GM19372 (cell line): ENCODE measurements around the gene ERAP2.
"Not testable (repeated sequence)": the region's sequence is repeated elsewhere in the genome, so short reads cannot be mapped to it uniquely, and the experiment has no call there.

Source experiments
- ATAC-seq: cut with Tn5 transposase; IDR thresholded peaks from one replicate; pipeline ENCODE4 v1.9.1; 2021; ENCODE audit warnings: mild to moderate bottlenecking, low read depth, moderate library complexity; ENCODE audit not compliant: unreplicated experiment

ERAP2 gene

DNA sequence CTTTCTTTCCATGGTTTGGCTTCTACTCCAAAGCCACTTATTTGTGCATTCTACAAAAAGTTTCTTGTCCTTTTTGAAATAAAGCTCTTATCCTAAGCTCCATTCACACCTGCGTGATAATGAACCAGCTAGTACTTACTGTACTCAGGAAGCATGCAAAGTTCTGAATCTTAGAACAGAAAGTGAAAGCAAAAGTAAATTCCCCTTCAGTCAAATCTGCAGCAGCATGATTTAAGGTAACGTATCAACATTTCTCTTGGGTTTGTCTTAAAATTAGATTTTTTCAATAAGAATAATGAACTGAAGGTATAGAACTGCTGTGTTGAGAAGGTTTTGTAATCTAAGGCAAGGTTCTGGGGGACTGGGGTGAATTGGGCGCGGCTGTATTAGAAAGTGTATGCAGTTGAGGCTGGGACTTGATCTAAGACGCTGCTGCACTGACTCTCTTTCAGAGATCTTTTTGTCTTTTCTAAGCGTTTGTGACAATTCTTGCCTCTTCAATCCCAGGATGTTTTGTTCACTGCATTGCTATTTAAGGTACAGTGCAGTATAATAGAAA, at the start of gene ERAP2:
TSS of gene ERAP2 (plus strand) at position 209 of the 559 bp plus-strand sequence. CDS start 3,186 bp downstream, outside the sequence.
- peak; percentile 51 for ATAC-seq

DNA sequence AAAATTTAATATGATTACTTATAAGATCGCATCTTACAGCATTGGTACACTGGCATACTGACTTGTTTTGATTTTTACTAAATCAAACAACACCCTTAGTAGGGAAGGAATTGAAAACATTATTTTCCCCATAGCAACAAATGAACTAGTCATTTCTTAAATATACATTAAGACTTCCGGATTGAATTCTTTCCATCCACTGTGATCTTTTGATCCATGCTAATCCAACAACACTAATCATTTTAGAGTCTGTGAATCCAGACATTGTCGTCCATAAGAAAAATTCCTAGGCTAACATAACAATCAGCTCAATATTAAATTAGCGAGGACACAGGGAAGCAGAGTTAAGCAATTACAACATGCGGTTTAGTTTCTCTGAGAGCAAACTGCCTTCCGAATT, 47.0 kb upstream of the ERAP2 start:
- ATAC-seq = no peak

DNA sequence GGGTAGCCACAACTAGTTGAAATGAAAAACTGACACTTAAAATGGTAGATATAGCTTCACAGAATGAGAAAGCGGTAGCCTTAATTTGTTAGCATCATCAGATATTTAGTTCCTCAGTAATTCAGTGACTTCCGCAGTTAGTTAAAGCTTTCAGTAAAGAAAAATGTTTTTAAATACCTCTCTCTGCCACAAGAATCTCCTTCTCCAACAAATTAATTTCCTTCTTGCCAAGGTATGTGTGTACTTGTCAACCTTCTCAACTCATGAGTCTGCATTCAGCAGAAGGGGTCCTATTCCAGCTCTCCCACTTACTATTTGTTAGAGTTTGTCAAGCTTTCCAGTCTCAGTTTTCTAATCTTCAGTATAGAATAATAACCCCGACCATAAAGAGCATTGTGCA, 42.3 kb upstream of the ERAP2 start:
- no peak for ATAC-seq

GRCh38 chr5:96835791-96836191, 40.5 kb upstream of the ERAP2 start:
- no peak for ATAC-seq

DNA sequence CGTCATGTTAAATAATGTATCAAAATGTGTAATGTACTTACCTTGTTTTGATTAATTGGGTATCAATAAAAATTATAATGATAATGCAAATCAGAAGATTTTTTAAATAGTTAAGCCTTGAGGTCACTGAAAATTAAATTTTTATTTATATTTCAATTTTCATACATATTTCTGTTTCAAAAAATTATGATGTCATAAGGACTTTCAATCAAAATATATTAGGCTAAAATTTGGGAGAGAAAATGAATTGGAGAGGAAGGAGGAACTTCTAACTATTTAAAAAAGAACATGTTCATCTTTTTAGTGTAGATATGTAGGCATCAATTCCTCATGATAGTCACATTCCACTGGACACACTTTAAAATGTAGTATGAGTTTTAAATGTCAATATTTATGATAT, 39.5 kb upstream of the ERAP2 start:
- no peak for ATAC-seq

GRCh38 chr5:96837303-96837702, 39.0 kb upstream of the ERAP2 start:
- ATAC-seq = no peak

- no peak for ATAC-seq
Measured at GRCh38 chr5:96838201-96839070, 37.9 kb upstream of the ERAP2 start.

DNA sequence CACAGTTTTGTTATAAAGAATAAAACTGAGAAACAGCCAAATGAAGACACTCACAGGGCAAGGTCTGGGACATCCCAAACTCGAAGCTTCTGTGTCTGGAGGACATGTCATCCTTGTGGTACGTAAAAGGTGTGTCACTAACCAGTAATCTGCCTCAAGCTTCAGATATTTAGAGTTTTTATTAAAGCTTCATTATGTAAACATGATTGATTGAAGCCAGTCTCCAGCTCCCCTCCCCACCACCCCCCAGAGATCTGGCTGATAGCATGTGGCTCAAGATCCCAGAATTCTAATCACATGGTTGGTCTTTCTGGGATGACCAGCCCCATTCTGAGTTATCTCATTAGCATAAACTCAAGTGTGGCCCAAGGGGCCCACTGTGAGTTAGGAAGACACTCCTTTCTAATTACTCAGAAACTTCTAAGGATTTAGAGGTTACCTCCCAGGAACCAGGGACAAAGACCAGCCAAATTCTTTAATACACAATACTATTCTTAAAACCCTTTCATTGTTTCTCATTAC, 37.2 kb upstream of the ERAP2 start:
- no peak for ATAC-seq

GRCh38 chr5:96841931-96842330, 34.4 kb upstream of the ERAP2 start:
- ATAC-seq = not testable (repeated sequence)

- ATAC-seq = no peak
Measured at GRCh38 chr5:96843140-96843539, 33.2 kb upstream of the ERAP2 start.

DNA sequence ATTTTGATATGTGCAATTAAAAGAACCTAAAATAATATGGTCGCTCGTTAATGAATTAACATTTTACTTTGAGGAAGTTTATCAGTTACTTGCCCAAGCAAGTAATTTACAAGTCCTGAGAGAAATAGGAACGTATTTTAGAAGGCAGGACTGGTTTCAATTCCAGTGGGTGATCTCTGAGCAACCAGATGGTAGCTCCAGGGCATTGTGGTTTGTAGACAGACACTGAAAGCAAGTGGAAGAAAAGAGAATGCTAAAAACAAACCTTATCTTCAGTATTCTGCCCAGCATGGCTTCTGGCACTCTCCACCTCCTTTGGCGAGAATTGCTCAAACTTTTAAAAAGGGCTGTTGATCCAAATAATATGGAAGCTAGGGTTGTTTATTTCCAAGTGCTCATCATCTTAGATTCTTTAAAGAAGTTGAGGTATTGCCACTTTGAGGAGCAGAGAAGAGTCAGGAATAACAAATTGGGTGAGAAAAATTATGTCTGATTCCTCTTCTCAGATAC, 31.8 kb upstream of the ERAP2 start:
- no peak for ATAC-seq

DNA sequence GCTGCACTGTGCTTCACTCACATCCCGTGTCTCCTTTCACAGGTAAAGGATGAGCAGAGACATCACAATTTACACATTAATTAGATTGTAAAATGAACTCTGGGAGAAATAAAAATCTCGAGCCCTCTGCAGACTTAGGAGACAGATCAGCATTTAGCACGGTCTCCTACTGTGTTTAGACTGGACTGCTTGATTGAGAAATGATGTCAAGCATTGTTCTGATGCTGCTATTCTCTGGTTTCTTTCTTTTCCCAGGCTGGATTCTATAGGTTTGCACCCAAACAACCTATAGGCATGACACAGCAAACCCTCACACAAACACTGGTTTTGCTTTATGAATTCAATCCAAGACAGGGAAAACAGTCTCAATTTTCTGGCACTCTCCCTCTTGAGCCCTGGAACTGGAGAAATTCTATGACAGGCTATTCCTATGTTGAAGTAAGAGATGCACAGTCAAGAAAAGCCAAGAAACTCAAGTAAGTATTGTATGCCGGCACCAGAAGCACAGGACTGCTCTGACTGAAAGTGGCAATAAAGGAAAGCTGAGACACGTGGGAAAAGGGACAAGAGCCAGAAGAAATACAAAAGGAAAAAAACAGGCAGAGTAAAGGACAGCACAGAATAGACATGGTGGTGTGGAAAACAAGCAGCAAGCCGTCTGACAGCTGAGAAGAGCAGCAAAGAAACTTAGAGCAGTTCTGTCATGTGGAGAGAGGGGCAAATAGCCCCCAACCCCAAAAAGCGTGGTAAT, 24.8 kb upstream of the ERAP2 start:
- no peak for ATAC-seq

DNA sequence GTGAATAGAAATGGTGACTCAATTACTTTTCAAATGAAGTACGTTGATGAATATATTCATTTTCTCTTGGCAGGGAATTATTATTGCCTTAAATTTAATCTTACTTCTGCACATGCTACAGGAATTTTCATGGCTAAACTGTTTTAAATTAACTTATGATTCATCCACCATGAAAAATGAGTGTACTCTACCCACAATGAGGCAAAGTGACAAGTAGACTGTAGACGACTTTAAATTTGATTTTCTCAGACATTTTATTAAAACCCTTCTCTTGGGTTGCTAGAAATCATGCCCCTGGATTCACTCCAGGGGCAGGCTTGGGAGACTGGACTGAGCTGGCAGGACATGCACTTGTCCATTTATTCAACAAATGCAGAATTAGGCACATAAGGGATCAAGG, 23.5 kb upstream of the ERAP2 start:
- no peak for ATAC-seq

DNA sequence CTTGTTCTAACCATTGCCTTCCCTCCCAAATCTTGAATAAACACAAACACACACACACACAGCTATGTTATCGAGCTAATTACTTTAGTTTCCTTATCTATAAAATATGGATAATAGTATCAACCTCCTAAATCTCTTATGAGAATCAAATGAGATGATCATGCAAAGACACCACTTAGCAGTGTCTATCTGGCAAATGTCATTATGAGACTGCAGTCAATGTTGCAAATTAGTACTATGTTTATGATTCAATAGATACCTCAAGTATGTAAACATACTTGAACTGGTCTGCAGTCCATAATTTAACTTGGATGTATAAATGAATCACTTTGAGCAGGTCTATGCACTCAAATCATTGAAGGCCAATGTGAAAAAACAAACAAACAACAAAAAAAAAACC, 22.2 kb upstream of the ERAP2 start:
- ATAC-seq = no peak

DNA sequence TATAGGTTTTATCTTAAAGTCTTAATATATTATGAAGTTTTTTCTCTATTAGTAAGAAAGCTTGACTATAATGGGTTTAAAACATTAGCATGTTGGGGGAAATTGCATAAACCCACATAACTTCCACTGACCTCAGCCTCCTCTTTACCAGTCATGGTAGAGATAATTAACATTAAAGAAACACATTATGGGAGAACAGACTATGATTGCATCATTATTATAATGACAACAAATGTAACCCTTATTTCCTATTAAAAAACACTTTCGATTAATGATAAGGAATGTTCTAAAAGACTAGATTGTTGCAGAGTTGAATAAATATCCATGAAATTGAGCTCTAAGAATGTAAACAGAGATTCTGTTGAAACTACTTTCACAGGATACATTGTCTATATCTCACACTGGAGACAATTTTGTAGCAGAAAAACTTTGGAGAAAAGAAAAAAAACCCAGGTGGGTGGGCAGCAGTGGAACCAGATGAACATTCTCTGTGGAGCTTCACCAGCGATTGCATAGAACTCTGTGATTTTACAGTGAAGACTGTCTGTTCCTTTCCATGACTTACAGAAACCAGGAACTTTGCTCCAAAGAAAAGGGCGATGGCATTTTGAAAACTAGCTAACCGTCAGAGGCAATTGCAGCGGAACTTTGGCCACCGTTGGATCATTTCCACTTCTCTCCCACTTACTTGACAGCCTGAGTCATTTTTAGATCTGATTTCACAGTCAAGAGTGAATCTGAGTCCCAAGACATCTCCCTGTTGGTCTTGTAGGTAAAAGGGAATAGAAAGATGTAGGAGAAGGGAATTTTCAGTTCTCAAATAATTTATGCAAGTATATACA, 21.0 kb upstream of the ERAP2 start:
- ATAC-seq = no peak

- ATAC-seq = no peak
Measured at GRCh38 chr5:96856371-96856770, 19.9 kb upstream of the ERAP2 start.

DNA sequence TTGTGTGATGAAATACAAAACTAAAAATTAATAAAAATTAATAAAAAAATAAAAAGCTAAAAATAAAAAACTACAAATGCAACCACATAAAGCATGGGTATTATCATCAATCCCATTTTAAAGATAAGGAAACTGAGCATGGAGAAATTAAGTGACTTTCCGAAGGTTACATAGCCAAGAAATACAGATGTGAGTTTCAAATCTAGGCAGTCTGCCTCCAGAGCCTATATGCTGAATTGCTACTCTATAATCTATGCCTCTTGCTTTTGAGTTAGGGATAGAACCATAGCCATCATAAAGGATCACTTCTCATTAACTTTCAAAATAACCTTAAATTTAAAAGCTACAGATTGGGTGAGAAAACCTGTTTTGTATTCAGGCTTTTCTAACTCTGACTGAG, 18.8 kb upstream of the ERAP2 start:
- ATAC-seq = no peak

DNA sequence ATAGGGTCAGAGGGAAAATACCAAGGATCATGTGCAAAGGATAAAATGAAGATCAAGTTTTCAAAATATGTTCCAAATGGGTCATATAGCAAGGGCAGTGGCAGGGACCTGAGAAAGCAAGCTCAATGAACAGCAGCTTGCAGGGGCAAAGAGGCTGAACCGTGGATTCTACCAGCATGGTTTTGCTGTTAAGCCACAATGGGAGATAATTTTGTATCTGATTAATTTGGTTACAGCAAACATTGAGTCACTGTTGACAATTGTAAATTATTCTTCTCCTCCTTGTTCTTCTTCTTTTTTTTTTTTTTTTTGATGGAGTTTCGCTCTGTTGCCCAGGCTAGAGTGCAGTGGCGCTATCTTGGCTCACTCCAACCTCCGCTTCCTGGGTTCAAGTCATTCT, 18.4 kb upstream of the ERAP2 start:
- ATAC-seq = no peak

DNA sequence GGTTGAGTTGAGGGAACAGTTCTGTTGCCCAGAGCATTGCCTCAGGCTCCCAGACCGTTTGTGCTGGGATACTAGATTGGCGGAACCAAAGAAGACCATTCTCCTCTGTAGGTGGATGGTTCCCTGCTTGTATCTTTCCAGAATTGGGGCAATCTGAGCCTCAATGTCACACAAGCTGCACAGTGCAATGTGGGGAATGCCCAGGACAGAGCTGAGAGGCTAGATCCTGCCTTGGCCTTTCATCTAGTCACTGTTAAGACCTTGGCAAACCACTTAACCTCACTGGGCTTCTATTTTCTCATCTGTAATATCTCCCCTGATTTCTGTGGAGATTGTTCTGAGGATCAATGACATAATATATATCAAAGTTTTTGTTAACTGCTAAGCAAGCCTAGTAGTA, 16.9 kb upstream of the ERAP2 start:
- ATAC-seq = no peak

- ATAC-seq = no peak
Measured at GRCh38 chr5:96861076-96861475, 15.2 kb upstream of the ERAP2 start.
